ENCODE data around the gene ANAPC7. TPM values are rescaled to one million over a fixed set of nuclear protein-coding genes. Genes with fewer than 3 reads are reported as not detected.

Gene ANAPC7
- total RNA-seq, 1 experiment from 2014 or later: 52.4 TPM

DNA sequence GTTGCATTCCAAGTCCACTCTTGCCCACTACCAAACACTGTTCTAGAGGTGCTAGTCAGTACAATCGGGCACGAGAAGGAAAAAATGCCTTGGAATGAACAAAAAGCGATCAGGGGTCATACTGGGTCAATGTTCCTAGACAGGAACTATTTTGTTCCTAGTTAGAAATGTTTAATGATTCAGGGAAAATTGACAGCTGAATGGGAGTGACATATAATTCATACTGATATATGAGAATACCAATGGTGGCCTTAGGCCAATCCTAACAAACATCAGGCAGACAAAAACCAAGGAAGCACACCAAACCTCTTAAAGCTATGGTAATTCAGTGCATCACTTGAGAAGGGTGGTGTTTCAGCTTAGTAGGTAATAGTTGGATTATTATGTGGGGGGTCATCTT, 51.1 kb downstream of the ANAPC7 start:
- Histone ChIP-seq H3K9me2 (ENCODE audit: insufficient read depth) (no peaks in the 10 kb centered on the region), H4K20me1 (ENCODE audit: insufficient read depth) (no peaks in the 10 kb centered on the region), H3K4me2 (no peak overlapping the region), H3K27me3 (ENCODE audit: insufficient read depth, low read depth) (no peaks in the 10 kb centered on the region), H3F3A (ENCODE audit: insufficient read depth, low read depth) (peaks cover 53% of the 10 kb centered on the region), H3K79me2 (ENCODE audit: low read depth) (no peaks in the 10 kb centered on the region), H3K9me3 (ENCODE audit: insufficient read depth, low read depth) (no peaks in the 10 kb centered on the region), H3K4me1 (replicated peaks; ENCODE audit: insufficient read depth) (no peaks in the 10 kb centered on the region), H3K4me3 (no peak overlapping the region), H2AFZ (no peak overlapping the region), H3K27ac (no peak overlapping the region), H3K36me3 (ENCODE audit: low read depth) (peaks cover 9% of the 10 kb centered on the region; the same call in 1 of the 2 replicates)
- no TSS peak for BruUV-seq (replicated peaks)
- intact Hi-C loops (cut with micrococcal nuclease; ENCODE audit: unreplicated experiment): no loop called here
- TF ChIP-seq, protein P1, sequence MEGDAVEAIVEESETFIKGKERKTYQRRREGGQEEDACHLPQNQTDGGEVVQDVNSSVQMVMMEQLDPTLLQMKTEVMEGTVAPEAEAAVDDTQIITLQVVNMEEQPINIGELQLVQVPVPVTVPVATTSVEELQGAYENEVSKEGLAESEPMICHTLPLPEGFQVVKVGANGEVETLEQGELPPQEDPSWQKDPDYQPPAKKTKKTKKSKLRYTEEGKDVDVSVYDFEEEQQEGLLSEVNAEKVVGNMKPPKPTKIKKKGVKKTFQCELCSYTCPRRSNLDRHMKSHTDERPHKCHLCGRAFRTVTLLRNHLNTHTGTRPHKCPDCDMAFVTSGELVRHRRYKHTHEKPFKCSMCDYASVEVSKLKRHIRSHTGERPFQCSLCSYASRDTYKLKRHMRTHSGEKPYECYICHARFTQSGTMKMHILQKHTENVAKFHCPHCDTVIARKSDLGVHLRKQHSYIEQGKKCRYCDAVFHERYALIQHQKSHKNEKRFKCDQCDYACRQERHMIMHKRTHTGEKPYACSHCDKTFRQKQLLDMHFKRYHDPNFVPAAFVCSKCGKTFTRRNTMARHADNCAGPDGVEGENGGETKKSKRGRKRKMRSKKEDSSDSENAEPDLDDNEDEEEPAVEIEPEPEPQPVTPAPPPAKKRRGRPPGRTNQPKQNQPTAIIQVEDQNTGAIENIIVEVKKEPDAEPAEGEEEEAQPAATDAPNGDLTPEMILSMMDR (conservative IDR thresholded peaks at IDR 0.05): no peak
- no peak for TF ChIP-seq EZH2 (IDR thresholded peaks at IDR 0.05; ENCODE audit: low read depth)
- CTCF ChIA-PET: no interaction called here
- DNase-seq: no peak
- POLR2A ChIA-PET (ENCODE audit: unreplicated experiment): no interaction called here

DNA sequence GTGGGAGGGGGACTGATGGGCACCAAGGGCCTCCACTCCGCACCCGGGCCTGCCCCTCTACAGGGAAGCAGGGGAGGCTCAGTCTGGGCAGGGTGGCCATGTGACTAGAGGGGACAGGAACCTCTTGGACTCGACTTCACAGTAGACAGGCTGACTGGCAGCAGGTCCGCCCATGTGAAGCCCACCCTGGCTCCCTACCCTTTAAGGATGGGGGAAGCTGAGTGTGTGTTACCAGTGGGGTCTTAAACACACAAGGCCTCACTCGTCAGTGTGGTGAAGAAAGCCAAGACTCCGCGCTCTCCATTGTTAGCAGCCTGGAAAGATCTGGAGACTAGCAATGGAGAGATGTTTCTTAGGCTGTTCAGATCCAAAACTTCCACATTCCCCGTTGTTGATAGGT, 52.4 kb downstream of the ANAPC7 start:
- CTCF ChIA-PET: no interaction called here
- H3K9me2 ChIP-seq (ENCODE audit: insufficient read depth): no peaks in the 10 kb centered on the region
- intact Hi-C loops (cut with micrococcal nuclease; ENCODE audit: unreplicated experiment): no loop called here
- H2AFZ ChIP-seq: no peak overlapping the region
- no peak for DNase-seq
- no peaks in the 10 kb centered on the region for H3K9me3 ChIP-seq (ENCODE audit: insufficient read depth, low read depth)
- no peaks in the 10 kb centered on the region for H3K79me2 ChIP-seq (ENCODE audit: low read depth)
- peaks cover under 1% of the 10 kb centered on the region for H3K4me1 ChIP-seq (replicated peaks; ENCODE audit: insufficient read depth)
- H3K27me3 ChIP-seq (ENCODE audit: insufficient read depth, low read depth): no peaks in the 10 kb centered on the region
- H3K36me3 ChIP-seq (ENCODE audit: low read depth): peaks cover 21% of the 10 kb centered on the region
- POLR2A ChIA-PET (ENCODE audit: unreplicated experiment): no interaction called here
- no peaks in the 10 kb centered on the region for H4K20me1 ChIP-seq (ENCODE audit: insufficient read depth)
- H3K4me2 ChIP-seq: no peak overlapping the region
- no peak overlapping the region for H3K27ac ChIP-seq
- peaks cover 63% of the 10 kb centered on the region for H3F3A ChIP-seq (ENCODE audit: insufficient read depth, low read depth)
- H3K4me3 ChIP-seq: no peak overlapping the region
- BruUV-seq (replicated peaks): no TSS peak
- TF ChIP-seq, protein P1 (conservative IDR thresholded peaks at IDR 0.05): no peak
- no peak for TF ChIP-seq EZH2 (IDR thresholded peaks at IDR 0.05; ENCODE audit: low read depth)

DNA sequence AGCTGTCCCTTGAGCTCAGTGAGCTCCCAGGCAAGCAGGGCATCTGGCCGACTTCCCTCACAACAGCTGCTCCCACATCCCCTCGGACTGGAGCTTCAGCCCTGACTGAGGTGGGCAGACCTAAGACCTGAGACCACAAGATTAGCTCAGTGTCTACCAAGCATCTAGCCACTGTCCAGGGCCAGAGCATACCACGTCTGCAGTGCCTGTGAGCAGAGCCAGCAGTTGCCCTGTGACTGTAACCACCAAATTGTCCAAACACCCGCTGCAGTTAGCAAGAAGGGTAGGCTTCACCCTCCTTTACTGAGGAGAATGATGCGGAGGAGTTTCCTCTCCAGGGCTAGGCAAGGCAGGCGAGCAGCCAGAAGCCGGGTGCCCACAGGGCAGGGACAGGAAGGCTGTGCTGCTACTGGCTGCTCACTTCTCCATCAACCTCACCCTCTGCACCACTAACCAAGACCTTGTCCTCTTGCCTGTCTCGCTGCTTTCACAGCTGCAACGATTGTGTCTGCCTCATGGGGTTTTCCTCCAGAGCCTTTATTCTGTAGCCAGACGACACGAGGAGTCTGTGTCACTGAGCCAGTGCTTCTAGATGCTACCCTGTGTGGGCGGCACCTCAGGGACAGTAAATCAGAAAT, 53.9 kb downstream of the ANAPC7 start:
- ChIA-PET CTCF (no interaction called here), POLR2A (ENCODE audit: unreplicated experiment) (interaction anchor here (0.7 kb wide), 1 partner anchor 26 kb away, joined by 7 read pairs; no protein-coding TSS in a partner anchor)
- no peak overlapping the region for H2AFZ ChIP-seq

More for the DNA sequence above, 53.9 kb downstream of the ANAPC7 start:
- no peak overlapping the region for H3K4me3 ChIP-seq
- H3K4me2 ChIP-seq: no peak overlapping the region
- H3K9me2 ChIP-seq (ENCODE audit: insufficient read depth): no peaks in the 10 kb centered on the region
- H4K20me1 ChIP-seq (ENCODE audit: insufficient read depth): no peaks in the 10 kb centered on the region
- no peaks in the 10 kb centered on the region for H3K9me3 ChIP-seq (ENCODE audit: insufficient read depth, low read depth)
- peaks cover 13% of the 10 kb centered on the region for H3K4me1 ChIP-seq (replicated peaks; ENCODE audit: insufficient read depth)
- no peak for DNase-seq
- TF ChIP-seq, protein P1 (conservative IDR thresholded peaks at IDR 0.05): no peak
- no peak for TF ChIP-seq EZH2 (IDR thresholded peaks at IDR 0.05; ENCODE audit: low read depth)
- BruUV-seq (replicated peaks): no TSS peak
- intact Hi-C loops (cut with micrococcal nuclease; ENCODE audit: unreplicated experiment): no loop called here
- H3F3A ChIP-seq (ENCODE audit: insufficient read depth, low read depth): peaks cover 67% of the 10 kb centered on the region
- no peaks in the 10 kb centered on the region for H3K27me3 ChIP-seq (ENCODE audit: insufficient read depth, low read depth)
- 0 out of 2 replicates have a peak, but pooled peaks cover 5% of the 10 kb centered on the region for H3K79me2 ChIP-seq (ENCODE audit: low read depth)
- H3K36me3 ChIP-seq (ENCODE audit: low read depth): peaks cover 31% of the 10 kb centered on the region
- H3K27ac ChIP-seq: no peak overlapping the region
